ENCODE data around the gene GNAS-AS1.

GRCh38 chr20:58853466-58853865 is 2.8 kb upstream of the GNAS-AS1 start:
- TF ChIP-seq ZNF274 (IDR thresholded peaks at IDR 0.05; ENCODE audit: low read depth, low read length) (no peak), SUZ12 (IDR thresholded peaks at IDR 0.05; ENCODE audit: extremely low read depth, insufficient read depth, insufficient read length) (no peak)

Measured in NT2/D1 (cell line).